Neural progenitor cell (in vitro differentiated cells): Measurements from ENCODE around the gene DHH.

Experiments used
- EZH2 ChIP-seq: fragments of 200-600 bp; sonication (generic); IDR thresholded peaks from 2 replicates; pipeline ENCODE4 v1.6.1; 2017; ENCODE audit warnings: antibody characterized with exemption, mild to moderate bottlenecking, moderate library complexity
- TF ChIP-seq, protein P1 (sequence below): fragments of 200-600 bp; sonication (generic); IDR thresholded peaks from 2 replicates; pipeline ENCODE4 v1.5.1; 2017; ENCODE audit warnings: antibody characterized with exemption, mild to moderate bottlenecking

DNA sequence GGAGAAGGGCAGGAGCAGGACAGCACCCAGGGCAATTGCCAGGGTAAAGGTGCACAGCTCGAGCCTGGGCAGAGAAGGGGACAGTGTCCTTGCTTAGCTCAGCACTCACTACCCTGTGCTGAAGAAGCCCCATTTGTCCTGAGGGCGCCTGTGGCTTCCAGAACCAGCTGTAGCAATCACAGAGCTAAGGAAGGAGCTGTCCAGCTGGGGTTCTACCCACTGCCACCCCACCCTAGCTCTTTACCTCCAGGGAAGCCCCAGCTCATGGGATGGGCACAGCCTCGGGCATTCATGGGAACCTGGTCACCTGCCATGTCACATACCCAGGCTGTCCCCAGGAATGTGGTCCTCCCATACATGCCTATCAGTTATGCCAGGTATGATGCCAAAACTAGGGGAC, 10.2 kb upstream of the DHH start:
- TF ChIP-seq EZH2 = no peak
- TF ChIP-seq, protein P1, sequence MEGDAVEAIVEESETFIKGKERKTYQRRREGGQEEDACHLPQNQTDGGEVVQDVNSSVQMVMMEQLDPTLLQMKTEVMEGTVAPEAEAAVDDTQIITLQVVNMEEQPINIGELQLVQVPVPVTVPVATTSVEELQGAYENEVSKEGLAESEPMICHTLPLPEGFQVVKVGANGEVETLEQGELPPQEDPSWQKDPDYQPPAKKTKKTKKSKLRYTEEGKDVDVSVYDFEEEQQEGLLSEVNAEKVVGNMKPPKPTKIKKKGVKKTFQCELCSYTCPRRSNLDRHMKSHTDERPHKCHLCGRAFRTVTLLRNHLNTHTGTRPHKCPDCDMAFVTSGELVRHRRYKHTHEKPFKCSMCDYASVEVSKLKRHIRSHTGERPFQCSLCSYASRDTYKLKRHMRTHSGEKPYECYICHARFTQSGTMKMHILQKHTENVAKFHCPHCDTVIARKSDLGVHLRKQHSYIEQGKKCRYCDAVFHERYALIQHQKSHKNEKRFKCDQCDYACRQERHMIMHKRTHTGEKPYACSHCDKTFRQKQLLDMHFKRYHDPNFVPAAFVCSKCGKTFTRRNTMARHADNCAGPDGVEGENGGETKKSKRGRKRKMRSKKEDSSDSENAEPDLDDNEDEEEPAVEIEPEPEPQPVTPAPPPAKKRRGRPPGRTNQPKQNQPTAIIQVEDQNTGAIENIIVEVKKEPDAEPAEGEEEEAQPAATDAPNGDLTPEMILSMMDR = no peak
